Peyer's patch (tissue), 4 donors: ENCODE results near the gene LIM2.

Source experiments
- CTCF ChIP-seq, 6 experiments: fragments of 450-650 bp in 4 of 6; fragments of 200-600 bp in 2 of 6; sonication (generic) in 1 of 6; IDR thresholded peaks; one replicate each; pipeline ENCODE4 v1.5.1; 2017 to 2019; ENCODE audit warnings: antibody characterized with exemption in 6 of 6, mild to moderate bottlenecking in 3 of 6, moderate library complexity in 1 of 6
- POLR2A ChIP-seq, 2 donors: fragments of 450-650 bp; IDR thresholded peaks; one replicate each; pipeline ENCODE4 v1.5.1; 2017; ENCODE audit warnings: antibody characterized with exemption in 2 of 2, mild to moderate bottlenecking in 2 of 2, moderate library complexity in 2 of 2

- TF ChIP-seq CTCF (IDR thresholded peaks at IDR 0.05) (no peak), POLR2A (IDR thresholded peaks at IDR 0.05) (no peak)
Observed at GRCh38 chr19:51434456-51434855, 46.7 kb upstream of the LIM2 start.
